D721Med (cell line): ENCODE measurements around the gene FRMD8.
"Not testable (repeated sequence)": the region's sequence is repeated elsewhere in the genome, so short reads cannot be mapped to it uniquely, and the experiment has no call there.

Experiments used
- DNase-seq: peaks from one replicate; pipeline ENCODE4 v3.0.0; 2011; ENCODE audit warnings: low spot score; ENCODE audit not compliant: insufficient read length
- FAIRE-seq: peaks from 2 replicates; lab custom pipeline; 2011; peaks lifted over from hg19 to GRCh38; lab: Jason Lieb, UNC
- TF ChIP-seq, protein P1 (sequence below): IDR thresholded peaks from 2 replicates; pipeline ENCODE4 v1.5.1; 2012; ENCODE audit warnings: mild to moderate bottlenecking, control low read depth; ENCODE audit not compliant: insufficient read depth; ENCODE audit errors: missing control alignments

The FRMD8 gene

GRCh38 chr11:65404638-65405339 is 18.4 kb downstream of the FRMD8 start:
- FAIRE-seq (no peak), DNase-seq (no peak)
- TF ChIP-seq, protein P1, sequence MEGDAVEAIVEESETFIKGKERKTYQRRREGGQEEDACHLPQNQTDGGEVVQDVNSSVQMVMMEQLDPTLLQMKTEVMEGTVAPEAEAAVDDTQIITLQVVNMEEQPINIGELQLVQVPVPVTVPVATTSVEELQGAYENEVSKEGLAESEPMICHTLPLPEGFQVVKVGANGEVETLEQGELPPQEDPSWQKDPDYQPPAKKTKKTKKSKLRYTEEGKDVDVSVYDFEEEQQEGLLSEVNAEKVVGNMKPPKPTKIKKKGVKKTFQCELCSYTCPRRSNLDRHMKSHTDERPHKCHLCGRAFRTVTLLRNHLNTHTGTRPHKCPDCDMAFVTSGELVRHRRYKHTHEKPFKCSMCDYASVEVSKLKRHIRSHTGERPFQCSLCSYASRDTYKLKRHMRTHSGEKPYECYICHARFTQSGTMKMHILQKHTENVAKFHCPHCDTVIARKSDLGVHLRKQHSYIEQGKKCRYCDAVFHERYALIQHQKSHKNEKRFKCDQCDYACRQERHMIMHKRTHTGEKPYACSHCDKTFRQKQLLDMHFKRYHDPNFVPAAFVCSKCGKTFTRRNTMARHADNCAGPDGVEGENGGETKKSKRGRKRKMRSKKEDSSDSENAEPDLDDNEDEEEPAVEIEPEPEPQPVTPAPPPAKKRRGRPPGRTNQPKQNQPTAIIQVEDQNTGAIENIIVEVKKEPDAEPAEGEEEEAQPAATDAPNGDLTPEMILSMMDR = no peak

DNA sequence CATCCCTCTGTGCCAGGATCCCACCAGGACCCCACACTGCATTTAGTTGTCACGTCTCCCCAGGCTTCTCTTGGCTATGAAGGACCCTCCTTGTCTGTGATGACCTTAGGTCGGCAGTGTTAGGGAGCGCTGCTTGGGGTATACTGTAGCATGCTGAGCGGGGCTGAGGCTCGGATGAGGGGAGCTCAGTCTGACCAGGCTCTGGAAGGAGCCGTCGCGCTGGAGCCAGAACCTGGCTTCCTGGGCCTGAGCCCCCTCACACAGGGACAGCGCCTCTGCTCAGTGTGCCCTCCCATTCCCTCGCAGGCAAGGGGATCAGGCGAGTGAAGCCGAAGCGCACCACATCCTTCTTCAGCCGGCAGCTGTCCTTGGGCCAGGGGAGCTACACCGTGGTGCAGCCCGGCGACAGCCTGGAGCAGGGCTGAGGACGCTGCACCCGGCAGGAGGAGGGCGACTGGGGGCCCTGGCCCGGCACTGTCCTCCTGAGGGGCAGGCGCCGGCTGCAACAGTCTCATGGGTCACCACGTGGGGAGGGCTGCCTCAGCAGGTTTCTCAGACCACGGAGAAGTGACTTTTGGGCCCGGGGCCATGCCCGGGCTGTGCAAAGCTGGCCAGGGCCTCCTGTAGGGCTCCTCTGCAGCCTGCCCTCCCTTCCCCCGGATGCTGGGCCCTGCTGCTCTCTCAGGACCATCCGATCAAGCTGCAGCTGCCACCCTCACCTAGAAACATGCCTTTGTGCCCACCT is 24.7 kb downstream of the FRMD8 start:
- FAIRE-seq (no peak), DNase-seq (no peak)
- TF ChIP-seq, protein P1 = no peak

- DNase-seq = no peak
- TF ChIP-seq, protein P1 = no peak
- no peak for FAIRE-seq
Observed at GRCh38 chr11:65411681-65412070, 25.2 kb downstream of the FRMD8 start.

- TF ChIP-seq, protein P1 = no peak
- FAIRE-seq (no peak), DNase-seq (no peak)
Observed at GRCh38 chr11:65412271-65413076, 26.0 kb downstream of the FRMD8 start.

GRCh38 chr11:65413077-65413664 is 26.7 kb downstream of the FRMD8 start:
- not testable (repeated sequence) for DNase-seq, FAIRE-seq

DNA sequence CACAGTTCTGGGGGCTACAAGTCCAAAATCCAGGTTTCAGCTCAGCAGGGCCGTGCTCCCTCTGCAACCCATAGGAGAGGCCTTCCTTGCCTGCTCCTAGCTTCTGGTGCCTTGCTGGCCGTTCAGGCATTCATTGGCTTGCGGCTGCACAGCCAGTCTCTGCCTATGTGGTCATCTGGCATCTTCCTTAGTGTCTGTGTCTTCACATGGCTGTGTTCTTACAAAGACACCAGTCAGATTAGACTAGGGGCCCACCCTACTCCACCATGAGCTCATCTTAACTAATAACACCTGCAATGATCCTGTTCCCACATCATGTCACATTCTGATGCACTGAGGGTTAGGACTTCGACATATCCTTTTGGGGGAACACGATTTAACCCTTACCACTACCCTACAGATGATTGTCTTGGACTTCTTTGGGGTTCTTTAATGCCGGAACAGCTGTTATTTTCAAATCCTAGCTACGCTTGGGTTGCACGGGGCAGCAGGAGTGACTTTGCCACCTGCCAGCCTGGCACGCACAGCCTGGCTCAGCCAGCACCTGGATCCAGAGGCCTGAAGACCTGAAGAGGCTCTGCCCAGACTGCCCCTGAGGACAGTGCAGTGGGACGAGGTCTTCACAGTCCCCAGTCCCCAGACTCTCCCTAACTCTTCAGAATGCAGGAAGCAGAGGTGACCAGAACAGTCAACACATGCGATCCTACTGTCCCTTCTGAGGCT is 28.5 kb downstream of the FRMD8 start:
- DNase-seq (no peak), FAIRE-seq (no peak)
- TF ChIP-seq, protein P1 = no peak
